GM19438 (cell line): Measurements from ENCODE around the gene MYL3.
"Not testable (repeated sequence)": the region's sequence is repeated elsewhere in the genome, so short reads cannot be mapped to it uniquely, and the experiment has no call there.

Experiments
- ATAC-seq: cut with Tn5 transposase; IDR thresholded peaks from one replicate; pipeline ENCODE4 v1.9.1; 2021; ENCODE audit warnings: low read depth; ENCODE audit not compliant: unreplicated experiment

The MYL3 gene

GRCh38 chr3:46833346-46834300 lies 29.6 kb downstream of the MYL3 start:
- ATAC-seq = no peak

GRCh38 chr3:46831841-46832240 lies 31.4 kb downstream of the MYL3 start:
- ATAC-seq = no peak

GRCh38 chr3:46831316-46831715 lies 31.9 kb downstream of the MYL3 start:
- ATAC-seq = no peak

GRCh38 chr3:46830801-46831200 lies 32.4 kb downstream of the MYL3 start:
- no peak for ATAC-seq

GRCh38 chr3:46829699-46830208 lies 33.5 kb downstream of the MYL3 start:
- no peak for ATAC-seq

GRCh38 chr3:46825450-46825849 lies 37.8 kb downstream of the MYL3 start:
- no peak for ATAC-seq

GRCh38 chr3:46824211-46824970 lies 38.9 kb downstream of the MYL3 start:
- no peak for ATAC-seq

- not testable (repeated sequence) for ATAC-seq
Measured at GRCh38 chr3:46823314-46823713, 39.9 kb downstream of the MYL3 start.

GRCh38 chr3:46821553-46821952 lies 41.7 kb downstream of the MYL3 start:
- ATAC-seq = no peak

- no peak for ATAC-seq
Measured at GRCh38 chr3:46820852-46821251, 42.4 kb downstream of the MYL3 start.

- ATAC-seq = peak; percentile 81
Measured at GRCh38 chr3:46812237-46812791, 50.9 kb downstream of the MYL3 start.

GRCh38 chr3:46811615-46812236 lies 51.5 kb downstream of the MYL3 start:
- no peak for ATAC-seq

- ATAC-seq = not testable (repeated sequence)
Measured at GRCh38 chr3:46808766-46809165, 54.5 kb downstream of the MYL3 start.
